Neural cell (in vitro differentiated cells): ENCODE data around the gene SF3B1.

Source experiments
- EP300 ChIP-seq: fragments of 450-650 bp; conservative IDR thresholded peaks from 2 replicates; pipeline ENCODE4 v1.6.1; 2014; ENCODE audit warnings: antibody characterized with exemption, mild to moderate bottlenecking, moderate library complexity; ENCODE audit not compliant: poor library complexity, severe bottlenecking
- EZH2 ChIP-seq: fragments of 200-600, 300-800 bp; shearing (Covaris generic), sonication (generic); IDR thresholded peaks from 2 replicates; pipeline ENCODE4 v1.6.1; 2014; ENCODE audit warnings: antibody characterized with exemption, low read length, borderline replicate concordance, mild to moderate bottlenecking; ENCODE audit not compliant: insufficient read depth, poor library complexity, severe bottlenecking
- MXI1 ChIP-seq: fragments of 450-650 bp; conservative IDR thresholded peaks from 2 replicates; pipeline ENCODE4 v1.6.1; 2014; ENCODE audit warnings: antibody characterized with exemption, mild to moderate bottlenecking; ENCODE audit not compliant: poor library complexity, severe bottlenecking
- POLR2AphosphoS5 ChIP-seq: IDR thresholded peaks from 2 replicates; pipeline ENCODE4 v1.6.1; 2012
- RAD21 ChIP-seq: fragments of 450-650 bp; conservative IDR thresholded peaks from 2 replicates; pipeline ENCODE4 v1.6.1; 2014; ENCODE audit warnings: antibody characterized with exemption, mild to moderate bottlenecking, moderate library complexity
- SMC3 ChIP-seq: fragments of 450-650 bp; conservative IDR thresholded peaks from 2 replicates; pipeline ENCODE4 v1.6.1; 2014; ENCODE audit warnings: antibody characterized with exemption, mild to moderate bottlenecking, moderate library complexity; ENCODE audit not compliant: poor library complexity
- TF ChIP-seq, protein P1 (sequence below): fragments of 450-650 bp; IDR thresholded peaks from 2 replicates; pipeline ENCODE4 v1.5.1; 2014; ENCODE audit warnings: antibody characterized with exemption, mild to moderate bottlenecking, moderate library complexity; ENCODE audit not compliant: poor library complexity, severe bottlenecking
- TF ChIP-seq, protein P2 (sequence below): IDR thresholded peaks from 2 replicates; pipeline ENCODE4 v1.6.1; 2012; ENCODE audit warnings: borderline replicate concordance

DNA sequence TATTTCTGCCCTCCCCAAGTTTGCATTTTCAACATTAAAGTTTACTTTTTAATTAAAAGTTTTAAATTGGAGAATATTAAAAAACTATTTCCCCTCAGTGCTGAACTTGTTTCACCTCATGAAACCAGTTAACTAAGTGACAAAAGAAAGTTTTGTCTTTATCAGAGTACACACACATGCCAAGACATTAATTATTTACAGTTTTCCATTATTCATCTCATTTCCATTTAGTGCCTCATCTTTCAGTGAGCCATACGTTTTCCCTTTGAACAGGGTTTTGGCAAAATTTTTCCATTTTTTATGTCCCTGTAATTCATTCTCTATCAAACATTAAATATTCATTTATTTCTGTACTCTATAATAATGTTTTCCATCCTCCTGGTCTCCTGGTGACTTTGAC, 53.2 kb downstream of the SF3B1 start:
- TF ChIP-seq, protein P1, sequence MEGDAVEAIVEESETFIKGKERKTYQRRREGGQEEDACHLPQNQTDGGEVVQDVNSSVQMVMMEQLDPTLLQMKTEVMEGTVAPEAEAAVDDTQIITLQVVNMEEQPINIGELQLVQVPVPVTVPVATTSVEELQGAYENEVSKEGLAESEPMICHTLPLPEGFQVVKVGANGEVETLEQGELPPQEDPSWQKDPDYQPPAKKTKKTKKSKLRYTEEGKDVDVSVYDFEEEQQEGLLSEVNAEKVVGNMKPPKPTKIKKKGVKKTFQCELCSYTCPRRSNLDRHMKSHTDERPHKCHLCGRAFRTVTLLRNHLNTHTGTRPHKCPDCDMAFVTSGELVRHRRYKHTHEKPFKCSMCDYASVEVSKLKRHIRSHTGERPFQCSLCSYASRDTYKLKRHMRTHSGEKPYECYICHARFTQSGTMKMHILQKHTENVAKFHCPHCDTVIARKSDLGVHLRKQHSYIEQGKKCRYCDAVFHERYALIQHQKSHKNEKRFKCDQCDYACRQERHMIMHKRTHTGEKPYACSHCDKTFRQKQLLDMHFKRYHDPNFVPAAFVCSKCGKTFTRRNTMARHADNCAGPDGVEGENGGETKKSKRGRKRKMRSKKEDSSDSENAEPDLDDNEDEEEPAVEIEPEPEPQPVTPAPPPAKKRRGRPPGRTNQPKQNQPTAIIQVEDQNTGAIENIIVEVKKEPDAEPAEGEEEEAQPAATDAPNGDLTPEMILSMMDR = no peak
- TF ChIP-seq EP300 = no peak
- TF ChIP-seq POLR2AphosphoS5 = no peak
- no peak for TF ChIP-seq MXI1
- no peak for TF ChIP-seq EZH2
- TF ChIP-seq, protein P2, sequence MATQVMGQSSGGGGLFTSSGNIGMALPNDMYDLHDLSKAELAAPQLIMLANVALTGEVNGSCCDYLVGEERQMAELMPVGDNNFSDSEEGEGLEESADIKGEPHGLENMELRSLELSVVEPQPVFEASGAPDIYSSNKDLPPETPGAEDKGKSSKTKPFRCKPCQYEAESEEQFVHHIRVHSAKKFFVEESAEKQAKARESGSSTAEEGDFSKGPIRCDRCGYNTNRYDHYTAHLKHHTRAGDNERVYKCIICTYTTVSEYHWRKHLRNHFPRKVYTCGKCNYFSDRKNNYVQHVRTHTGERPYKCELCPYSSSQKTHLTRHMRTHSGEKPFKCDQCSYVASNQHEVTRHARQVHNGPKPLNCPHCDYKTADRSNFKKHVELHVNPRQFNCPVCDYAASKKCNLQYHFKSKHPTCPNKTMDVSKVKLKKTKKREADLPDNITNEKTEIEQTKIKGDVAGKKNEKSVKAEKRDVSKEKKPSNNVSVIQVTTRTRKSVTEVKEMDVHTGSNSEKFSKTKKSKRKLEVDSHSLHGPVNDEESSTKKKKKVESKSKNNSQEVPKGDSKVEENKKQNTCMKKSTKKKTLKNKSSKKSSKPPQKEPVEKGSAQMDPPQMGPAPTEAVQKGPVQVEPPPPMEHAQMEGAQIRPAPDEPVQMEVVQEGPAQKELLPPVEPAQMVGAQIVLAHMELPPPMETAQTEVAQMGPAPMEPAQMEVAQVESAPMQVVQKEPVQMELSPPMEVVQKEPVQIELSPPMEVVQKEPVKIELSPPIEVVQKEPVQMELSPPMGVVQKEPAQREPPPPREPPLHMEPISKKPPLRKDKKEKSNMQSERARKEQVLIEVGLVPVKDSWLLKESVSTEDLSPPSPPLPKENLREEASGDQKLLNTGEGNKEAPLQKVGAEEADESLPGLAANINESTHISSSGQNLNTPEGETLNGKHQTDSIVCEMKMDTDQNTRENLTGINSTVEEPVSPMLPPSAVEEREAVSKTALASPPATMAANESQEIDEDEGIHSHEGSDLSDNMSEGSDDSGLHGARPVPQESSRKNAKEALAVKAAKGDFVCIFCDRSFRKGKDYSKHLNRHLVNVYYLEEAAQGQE = no peak
- no peak for TF ChIP-seq RAD21
- no peak for TF ChIP-seq SMC3
